GM21528 (cell line): ENCODE measurements around the gene MPL.

Experiments
- ATAC-seq: cut with Tn5 transposase; IDR thresholded peaks from one replicate; pipeline ENCODE4 v1.9.1; 2021; ENCODE audit warnings: mild to moderate bottlenecking, moderate library complexity; ENCODE audit not compliant: unreplicated experiment, low FRiP score

MPL gene

GRCh38 chr1:43402089-43402865 lies 64.7 kb downstream of the MPL start:
- no peak for ATAC-seq
